ENCODE results near the gene SIVA1.

SIVA1 gene

DNA sequence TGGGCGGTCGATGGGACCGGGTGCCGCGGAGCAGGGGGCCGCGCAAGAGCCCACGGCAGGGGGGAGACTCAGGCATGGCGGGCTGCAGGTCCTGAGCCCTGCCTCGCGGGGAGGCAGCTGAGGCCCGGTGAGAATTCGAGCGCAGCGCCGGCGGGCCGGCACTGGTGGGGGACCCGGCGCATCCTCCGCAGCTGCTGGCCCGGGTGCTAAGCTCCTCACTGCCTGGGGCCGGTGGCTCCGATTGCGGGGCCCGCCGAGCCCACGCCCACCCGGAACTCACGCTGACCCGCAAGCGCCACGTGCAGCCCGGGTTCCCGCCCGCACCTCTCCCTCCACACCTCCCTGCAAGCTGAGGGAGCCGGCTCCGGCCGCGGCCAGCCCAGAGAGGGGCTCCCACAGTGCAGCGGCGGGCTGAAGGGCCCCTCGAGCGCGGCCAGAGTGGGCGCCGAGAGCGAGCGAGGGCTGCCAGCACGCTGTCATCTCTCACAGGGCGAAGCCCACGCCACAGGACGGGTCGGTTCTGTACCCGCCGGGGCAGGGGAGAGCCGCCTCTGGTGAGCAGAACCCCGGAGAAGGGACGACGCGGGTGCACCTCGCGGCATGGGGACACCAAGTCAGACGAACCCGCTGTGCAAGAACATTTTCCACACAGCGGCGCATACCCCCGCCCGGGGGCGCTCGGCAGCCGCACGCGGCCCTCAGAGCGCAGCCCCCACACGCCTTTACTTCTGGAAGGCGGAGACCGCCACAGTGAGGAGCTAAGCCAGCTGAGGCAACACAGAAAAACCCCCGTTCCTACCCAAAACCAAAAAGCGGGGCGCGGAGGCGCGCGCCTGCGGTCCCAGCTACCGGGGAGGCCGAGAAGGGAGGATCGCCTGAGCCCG lies 1.2 kb upstream of the SIVA1 start:
- no peak for DNase-seq

DNA sequence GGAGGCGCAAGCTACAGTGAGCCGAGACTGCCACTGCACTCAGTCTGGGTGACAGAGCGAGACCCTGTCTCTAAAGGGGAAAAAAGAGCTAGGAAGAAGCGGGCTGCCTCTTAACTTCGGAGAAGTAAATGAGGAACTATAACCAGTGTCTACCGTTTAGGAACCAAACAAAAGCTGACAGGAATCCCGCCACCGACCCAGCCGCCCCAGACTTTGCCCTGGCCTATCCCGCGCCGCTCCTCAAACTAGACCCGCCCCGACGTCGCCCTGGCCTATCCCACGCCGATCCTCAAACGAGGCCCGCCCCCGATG lies 568 bp upstream of the SIVA1 start:
- DNase-seq, result no peak

DNA sequence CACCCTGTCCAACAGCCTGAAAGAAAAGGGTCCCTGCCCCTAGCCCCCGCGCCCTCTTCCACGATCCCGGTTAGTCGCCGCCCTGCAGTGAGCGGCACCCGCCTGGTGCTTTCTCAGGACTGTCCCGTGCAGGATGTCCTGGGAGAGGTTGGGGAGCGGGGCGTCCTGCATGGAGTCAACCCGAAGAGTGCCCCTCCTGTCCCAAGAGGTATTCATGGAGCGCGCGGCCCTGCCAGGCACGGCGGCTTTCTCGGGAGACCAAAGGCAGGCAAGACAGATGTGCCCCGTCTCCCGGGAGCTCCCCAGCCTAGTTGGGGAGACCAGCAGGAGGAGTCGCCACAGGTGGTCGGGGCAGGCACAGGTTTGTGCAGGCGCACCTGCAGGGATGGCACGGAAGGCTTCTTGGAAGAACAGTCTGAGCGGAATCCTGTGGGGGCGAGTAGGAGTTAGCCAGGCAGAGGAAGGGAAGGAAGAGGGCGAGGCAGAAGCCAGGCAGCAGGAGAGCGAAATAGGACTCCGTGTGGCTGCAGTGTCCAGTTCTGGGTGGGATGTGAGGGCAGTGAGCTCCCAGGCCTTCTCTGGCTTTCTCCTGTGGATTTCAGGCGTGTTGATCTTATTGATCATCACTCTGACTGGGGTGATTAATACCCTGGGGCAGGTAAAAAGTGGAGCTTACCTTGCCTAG lies 723 bp downstream of the SIVA1 start:
- no peak for DNase-seq

DNA sequence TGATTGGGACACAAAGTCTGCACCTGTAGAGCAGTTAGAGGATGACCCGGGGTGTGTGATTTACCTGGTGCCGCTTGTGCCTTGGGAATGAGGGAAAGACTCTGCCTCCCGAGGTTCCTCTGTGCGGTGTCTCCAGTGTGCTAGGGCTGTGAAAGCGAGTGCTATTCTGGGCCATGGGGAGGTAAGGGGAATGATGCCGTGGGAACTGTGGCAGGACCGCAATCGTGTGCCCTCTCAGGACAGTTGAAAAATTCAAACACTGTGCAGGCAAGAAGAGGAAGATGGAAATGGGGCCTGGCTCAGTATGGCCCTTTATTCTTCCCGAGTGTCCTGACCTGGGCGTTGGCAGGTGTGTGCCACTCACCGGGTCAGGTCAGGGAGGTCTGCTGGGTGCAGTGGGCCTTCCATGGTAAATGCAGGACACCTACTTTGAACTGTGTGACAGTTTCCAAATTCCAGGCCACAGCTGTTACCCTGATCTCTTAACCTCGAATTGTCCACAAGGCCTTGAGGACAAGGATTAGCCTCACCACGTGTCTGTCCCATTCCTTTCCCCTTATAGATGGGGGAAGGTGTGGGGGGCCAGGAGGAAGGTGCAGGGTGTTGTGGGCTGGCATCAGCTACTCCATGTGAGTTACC lies 1.4 kb downstream of the SIVA1 start:
- DNase-seq, result no peak

DNA sequence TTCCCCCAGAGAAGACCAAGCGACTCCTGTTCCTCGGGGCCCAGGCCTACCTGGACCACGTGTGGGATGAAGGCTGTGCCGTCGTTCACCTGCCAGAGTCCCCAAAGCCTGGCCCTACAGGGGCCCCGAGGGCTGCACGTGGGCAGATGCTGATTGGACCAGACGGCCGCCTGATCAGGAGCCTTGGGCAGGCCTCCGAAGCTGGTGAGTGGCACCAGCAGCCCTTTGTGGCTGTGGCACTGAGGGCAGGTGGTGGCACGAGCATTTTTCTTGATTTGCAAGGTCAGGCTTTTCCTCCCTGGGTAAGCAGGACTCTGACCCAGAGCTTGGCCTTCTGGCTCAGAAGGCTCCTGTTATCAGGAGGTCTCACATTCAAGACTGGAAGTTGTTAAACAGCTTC lies 2.7 kb downstream of the SIVA1 start:
- DNase-seq, result no peak

DNA sequence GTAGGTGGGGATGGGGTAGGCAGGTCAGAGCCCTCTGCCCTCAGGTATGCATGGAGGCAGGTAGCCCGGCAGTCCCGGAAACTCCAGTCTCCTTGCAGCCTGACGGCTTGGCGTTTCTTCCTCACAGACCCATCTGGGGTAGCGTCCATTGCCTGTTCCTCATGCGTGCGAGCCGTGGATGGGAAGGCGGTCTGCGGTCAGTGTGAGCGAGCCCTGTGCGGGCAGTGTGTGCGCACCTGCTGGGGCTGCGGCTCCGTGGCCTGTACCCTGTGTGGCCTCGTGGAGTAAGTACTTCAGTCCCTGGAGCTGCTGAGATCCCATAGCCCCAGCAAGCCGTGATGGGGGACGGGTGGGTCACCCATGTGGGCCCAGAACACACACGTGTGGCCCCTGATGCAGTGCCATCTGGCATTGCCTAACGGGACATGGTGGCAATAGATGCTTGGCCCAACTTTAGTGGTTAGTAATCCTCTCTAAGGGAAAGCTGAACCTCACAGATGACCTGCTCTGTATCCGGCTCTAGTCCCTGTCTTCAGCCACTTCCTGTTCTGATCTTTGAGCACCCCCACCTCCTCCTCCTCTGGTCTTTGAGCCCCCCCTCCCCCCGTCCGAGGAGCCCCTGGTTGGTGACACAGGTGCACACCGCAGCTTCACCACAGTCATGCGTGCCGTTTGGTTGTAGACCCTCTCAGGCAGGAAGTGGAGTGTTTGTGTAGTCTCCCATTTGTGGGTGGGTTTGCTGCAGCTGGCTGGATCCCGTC lies 3.7 kb downstream of the SIVA1 start:
- no peak for DNase-seq

DNA sequence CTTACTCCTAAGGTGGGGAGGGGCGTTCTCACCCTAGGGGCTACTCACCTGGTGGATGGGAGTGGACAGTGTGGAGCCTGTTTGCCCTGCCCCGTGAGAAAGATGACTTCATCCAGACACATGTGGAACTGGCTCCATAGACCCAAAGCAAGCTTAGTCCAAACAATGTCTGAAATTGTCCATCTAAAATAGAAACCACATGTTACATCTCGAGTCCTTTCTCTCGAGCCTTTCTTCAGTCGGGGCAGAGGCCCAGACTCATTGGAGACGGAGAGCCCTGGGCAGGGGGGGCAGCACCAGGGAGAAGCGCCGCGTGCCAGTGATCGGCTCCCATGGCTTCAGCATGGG lies 4.3 kb downstream of the SIVA1 start:
- no peak for DNase-seq

DNA sequence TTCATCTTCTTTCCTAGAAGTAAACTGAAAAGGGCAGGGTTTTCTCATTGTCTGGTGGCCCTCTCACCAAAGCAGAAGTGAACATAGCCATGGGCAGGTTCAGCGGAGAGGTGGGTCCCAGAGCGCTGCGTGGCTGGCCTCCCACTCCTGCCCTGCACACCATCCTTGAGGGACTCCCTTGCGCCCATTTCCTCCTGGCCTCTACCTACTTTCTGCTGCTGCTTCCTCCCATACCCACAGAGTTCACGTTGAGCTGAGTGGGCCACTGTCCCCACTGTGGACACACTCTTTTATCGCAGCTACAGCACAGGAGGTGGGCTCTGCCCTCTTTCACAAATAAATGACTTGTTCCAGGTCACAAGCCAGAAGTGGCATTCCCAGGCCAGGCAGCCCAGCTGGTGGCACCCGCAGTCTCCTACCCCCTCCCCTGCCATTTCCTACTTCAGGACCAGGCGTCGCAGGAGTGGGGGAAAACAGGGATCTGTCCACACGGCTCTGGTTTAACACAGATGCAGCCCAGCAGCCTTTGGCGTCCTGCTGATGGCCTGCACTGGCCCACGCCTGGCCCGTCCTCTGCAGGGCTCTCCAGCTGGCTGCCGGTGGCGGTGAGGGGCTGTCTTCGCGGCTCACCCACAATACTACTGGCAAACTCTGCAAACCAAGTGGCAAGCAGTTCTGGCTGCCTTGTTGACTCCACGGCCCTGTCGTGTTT lies 4.9 kb downstream of the SIVA1 start:
- DNase-seq, result no peak

DNA sequence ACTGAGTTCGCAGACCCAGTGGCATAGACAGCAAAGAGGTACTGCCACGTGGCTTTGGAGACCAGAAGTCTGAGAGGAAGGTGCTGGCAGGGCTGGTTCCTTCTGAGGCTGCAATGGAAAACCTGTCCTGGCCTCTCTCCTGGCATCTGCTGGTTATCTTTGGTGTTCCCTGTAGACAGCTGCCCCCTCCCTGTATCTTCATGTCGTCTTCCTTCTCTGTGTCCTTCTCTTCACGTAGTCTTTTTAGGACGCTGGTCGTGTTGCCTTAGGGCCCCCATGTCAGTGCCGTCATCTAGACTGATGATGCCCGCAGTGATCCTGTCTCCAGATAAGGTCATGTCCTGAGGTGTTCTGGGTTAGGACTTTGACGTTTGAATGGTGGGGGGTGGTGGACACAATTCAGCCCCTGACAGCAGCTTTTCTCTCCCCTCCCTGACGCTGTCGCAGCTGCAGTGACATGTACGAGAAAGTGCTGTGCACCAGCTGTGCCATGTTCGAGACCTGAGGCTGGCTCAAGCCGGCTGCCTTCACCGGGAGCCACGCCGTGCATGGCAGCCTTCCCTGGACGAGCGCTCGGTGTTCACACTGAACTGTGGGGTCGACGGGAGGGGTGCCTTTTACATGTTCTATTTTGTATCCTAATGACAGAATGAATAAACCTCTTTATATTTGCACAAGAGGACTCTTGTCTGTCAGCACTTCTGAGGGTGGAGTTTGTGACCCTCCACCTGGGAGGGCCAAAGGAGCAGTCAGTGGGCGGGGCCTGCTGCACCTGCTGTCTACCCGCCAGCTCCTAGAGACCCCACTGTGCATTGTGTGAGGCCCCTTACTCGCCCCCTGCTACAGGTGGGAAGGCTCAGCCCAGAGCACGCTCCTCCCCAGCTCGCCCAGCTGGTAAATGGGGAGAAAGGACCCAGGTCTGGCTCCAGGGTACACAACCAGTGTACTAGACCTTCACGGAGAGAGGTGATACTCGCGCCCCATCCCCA lies 6.3 kb downstream of the SIVA1 start:
- no peak for DNase-seq

DNA sequence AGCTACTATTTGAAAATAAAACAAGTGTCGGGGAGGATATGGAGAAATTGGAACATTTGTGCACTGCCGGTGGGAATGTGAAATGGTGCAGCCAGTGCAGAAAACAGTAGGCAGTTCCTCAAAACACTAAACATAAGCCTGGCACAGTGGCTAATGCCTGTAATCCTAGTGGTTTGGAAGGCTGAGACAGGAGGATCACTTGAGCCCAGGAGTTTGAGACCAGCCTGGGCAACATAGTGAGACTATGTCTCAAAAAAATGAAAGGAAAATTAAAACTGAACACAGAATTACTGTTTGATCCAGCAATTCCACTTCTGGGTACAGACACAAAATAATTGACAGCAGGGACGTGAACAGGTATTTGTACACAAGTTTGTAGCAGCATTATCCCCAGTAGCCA lies 12.6 kb downstream of the SIVA1 start:
- no peak for DNase-seq

DNA sequence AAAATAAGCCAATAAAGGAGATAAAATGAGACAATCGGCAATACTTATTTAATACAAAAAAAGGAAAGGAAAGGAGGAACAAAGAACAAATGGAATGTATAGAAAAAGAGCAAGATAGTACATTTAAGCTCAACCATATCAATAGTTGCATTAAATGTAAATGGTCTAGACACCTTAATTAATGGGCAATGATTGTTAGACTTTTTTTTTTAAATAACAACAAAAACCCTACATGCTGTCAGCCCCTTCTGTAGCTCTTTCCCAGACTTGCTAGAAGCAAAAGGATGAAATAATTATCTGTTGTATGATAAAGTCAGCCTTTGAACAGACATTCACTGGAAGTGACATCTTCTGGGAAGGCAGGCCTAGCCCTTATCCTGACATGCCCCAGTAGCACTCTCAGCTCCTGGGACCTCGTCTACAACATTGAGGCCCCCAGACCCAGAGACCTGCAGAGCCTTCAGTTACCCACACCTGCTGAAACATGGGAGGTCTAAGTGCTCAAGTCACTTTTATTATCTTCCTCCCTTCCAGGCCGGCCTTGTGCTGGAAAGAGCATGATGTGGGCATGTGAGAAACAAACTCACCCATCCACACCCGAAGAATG lies 13.4 kb downstream of the SIVA1 start:
- no peak for DNase-seq

DNA sequence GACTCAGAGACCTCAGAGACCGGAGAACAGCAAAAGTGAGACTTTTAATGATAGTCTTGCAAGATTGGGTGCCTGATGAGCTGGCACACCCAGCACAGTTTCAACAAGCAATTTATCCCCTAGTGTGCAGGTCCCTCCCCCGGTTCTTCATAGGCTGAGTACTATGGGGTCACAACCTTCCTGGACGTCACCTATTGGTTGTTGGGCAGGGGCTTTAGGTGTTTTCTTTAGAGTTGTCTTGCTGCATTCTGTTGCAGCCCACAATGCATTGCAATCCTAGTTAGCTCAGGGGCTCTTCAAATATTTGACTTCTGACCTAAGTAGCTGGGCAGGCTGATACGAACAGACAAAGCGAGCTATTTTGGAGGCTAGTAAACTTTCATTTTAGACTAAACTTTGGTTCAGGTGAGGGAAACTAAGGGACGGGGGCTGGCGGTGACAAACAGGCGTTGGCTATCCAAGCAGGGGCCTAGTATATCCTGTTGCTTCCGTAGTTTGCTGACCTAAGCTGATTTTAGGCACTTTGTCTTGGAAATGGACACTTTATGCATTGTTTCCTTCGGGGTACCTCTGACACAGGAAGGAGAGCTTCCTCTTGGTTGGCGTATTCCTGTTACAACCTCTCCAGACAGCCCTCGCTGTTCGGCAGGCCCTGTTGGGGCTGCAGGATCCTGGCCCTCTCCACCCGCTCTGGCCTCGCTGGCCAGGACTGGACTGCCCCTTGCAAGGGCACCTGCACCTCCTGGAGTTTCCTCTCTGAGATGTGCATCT lies 14.1 kb downstream of the SIVA1 start:
- no peak for DNase-seq

DNA sequence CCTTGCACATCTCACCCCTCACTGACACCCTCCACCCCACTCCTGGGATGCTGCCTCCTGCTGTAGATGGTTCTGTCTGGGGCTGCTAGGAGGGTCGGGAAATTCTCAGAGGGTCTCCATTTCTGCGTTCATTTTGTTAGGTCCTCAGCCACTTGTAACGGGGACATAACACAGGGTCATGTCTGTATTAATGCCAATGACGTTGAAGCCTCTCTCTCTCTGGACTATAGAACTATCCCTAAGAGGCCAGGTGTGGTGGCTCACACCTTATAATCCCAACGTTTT lies 14.6 kb downstream of the SIVA1 start:
- DNase-seq, result no peak

DNA sequence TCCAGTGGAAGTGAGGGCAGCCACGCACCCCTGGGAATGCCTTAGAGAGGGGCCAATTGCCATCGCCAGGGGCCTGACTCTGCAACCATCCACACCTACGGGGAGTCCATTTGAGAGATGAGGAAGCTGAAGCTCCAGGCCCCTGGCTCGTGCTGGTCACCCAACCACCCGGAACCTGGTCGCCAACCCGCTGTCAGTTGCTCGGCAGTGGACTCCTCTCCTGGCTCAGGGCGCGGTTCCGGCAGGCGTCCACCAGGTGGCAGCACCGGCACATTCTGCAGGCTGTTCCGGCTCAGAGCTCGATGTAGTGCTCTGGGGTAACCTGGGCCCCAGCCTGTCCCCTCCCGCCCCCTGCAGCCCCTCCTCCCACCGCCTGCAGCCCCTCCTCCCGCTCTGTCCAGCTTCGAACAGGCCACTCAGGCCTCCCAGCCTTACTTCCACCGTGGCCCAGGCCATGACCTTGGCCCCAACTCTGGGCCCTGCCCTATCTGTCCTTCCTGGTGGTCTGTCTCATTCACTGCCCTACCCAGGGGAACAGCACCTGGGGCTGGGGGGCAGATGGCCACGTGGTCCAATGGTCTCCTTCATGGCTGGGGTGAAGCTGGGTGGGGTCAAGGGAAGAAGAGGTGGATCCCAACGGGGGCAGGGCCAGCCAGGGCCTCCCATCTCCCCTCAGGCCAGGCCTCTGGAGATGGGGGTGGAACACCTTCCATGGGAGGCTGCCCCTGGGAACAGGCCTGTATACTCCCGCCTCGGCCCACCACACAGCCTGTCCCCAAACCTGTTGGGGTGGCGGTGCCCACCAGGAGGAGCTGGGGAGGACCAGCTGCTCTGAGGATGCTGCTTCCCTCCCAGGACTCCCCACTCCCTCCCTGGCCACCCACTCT lies 15.7 kb downstream of the SIVA1 start:
- DNase-seq, result peak; percentile 83 to 96

DNA sequence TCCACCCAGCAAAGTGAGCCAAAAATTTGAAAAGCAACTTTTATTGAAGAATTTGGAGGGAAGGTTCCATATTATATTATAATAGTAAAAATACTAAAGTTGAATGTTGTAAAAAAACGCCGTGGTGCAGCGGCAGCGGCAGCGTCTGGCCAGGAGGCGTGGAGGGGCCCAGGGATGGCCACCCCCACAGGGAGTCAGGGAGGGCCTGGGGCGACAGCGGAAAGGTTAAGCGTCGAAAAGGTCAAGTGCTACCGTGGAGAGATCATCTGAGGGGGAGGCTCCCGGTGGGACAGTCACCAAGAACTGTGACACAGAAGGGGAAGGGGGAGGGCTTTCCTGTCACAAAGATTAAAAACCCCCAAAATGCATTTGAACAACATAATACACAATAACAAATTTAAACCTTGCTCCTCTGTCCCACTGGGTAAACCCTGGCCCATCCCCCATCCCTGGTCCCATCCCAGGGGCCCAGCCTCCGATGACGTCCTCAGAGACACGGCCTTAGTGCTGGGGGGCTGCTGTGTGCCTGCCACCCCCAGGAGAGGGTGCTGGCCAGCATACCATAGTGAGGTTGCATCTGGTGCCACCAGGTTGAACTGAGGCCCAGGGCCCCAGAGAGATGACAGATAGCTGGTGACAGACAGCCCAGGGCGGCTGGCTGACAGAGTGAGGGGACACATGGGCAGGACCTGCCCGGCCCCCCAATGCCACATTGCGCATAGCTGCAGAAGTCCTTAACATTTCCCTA lies 16.6 kb downstream of the SIVA1 start:
- DNase-seq, result no peak

DNA sequence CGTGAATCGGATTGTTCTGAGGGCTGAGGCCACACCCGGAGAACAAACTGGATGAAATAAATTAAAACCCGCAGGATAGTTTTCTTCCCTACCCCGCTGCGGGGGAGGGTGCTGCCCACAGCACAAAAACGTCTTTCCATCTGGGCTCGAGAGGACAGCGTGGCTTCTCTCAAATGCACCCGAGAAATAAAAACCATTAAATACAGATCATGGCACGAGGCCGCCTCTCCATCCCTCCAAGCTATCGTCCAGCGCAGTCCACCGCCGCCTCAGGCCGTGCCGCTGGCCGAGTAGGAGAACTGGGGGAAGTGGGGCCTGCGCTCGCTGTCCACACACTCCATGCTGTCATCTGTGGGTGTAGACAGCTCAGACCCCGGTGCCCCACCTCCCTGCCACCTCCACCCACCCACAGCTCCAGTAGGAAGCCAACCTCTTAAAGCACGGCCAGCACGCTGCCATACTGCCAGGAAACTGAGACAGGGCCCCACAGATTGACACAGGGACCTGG lies 17.2 kb downstream of the SIVA1 start:
- DNase-seq, result no peak

DNA sequence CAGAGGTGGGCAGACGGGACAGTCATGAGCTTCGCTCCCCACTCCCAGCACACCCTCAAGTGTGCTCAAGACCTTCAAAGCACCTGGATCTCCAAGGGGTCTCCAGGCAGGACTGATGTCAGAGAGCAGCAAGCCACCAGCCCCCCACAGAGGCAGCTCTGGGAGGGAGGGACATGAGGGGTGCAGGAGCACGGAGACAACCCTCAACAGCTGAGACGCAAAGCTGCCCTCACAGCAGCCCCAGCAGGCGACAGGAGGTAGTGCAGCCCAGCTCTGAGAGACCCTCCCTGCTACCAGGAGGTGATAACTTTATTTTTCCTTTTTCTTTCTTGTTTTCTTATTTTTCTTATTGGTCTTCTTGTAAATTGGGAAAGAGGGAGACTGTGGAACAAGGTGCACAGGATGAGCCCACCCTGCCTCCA lies 17.9 kb downstream of the SIVA1 start:
- DNase-seq, result no peak

DNA sequence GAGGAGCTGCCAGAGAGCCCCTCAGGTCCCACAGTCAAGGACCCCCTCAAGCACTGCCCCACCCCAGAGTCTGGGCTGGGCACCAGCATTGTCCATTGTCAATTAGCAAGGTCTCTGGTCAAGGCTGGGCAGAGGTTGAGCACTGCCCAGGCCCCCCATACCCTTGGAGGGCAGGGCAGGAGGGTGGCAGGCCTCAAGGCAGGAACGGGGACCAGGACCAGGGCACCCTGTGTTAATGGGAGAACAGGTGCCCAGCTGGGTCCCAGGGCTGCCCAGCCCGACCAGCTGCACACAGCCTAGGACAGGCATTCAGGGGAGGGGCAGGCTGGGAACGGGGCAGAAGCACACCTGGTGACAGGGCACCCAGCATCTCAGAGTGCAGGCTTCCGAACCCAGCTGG lies 18.4 kb downstream of the SIVA1 start:
- DNase-seq, result no peak

All from activated CD4-positive, alpha-beta T cell treated with anti-CD3 and anti-CD28 coated beads for 4 hours (primary cell).